Measurements from ENCODE around the gene PLD1.
A peak's percentile ranks its signal among the peaks of the same experiment; 100 is the strongest.

Gene PLD1

DNA sequence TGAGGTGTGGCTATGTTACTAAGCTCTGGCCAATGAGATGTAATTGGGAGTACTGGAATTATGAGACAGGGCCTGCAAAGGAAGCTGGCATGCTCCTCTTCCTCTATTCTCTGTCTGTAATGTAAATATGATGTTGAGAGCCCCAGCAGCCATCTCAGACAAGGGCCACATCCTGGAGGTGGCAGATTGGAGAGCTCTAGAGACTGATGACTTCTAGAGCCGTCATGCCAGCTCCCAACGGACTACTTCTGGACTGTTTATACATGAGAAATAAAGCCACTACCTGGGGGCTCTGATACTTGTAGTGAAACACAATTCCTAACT lies 19.7 kb downstream of the PLD1 start:
- TF ChIP-seq, protein P1, sequence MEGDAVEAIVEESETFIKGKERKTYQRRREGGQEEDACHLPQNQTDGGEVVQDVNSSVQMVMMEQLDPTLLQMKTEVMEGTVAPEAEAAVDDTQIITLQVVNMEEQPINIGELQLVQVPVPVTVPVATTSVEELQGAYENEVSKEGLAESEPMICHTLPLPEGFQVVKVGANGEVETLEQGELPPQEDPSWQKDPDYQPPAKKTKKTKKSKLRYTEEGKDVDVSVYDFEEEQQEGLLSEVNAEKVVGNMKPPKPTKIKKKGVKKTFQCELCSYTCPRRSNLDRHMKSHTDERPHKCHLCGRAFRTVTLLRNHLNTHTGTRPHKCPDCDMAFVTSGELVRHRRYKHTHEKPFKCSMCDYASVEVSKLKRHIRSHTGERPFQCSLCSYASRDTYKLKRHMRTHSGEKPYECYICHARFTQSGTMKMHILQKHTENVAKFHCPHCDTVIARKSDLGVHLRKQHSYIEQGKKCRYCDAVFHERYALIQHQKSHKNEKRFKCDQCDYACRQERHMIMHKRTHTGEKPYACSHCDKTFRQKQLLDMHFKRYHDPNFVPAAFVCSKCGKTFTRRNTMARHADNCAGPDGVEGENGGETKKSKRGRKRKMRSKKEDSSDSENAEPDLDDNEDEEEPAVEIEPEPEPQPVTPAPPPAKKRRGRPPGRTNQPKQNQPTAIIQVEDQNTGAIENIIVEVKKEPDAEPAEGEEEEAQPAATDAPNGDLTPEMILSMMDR (IDR thresholded peaks at IDR 0.05; ENCODE audit: insufficient read depth, low read depth, low read length, missing control alignments): no peak
- H3K4me3 ChIP-seq (ENCODE audit: low read length): no peak overlapping the region
- no peak for DNase-seq (ENCODE audit: low read depth)

DNA sequence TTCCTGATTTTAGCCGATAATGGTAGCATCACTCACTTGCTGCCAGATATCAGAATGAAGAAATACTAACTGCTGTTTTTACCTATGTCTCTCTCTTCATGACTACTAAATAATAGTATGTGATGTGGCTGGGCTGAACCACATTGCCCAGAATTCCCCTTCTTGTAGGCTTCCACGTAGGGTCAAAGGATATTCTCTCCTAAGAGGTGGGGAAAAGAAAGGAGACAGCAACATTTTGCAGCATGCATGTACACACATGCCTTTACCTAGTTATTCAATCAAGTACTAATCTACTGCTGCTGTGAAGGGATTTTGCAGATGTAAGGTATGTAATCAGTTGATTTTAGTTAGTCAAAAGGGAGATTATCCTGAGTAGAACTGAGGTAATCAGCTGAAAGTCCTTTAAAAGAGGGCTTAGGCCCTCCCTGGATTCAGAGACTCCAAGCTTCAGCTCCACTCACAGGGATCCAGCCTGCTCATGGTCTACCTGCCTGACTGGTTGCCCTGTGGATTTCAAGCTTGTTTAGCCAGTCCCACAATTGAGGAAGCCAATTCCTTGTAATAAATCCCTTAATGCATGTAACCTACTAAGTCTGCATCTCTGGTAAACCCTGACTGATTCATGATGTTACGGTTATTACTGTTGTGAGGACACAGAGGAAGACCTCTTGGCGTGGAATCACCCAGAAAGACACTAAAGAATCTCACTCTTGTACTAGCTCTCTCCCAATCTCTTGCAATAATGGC lies 20.4 kb downstream of the PLD1 start:
- peak; percentile 88 for DNase-seq (ENCODE audit: low read depth)
- TF ChIP-seq, protein P1 (IDR thresholded peaks at IDR 0.05; ENCODE audit: insufficient read depth, low read depth, low read length, missing control alignments): no peak
- no peak overlapping the region for H3K4me3 ChIP-seq (ENCODE audit: low read length)

DNA sequence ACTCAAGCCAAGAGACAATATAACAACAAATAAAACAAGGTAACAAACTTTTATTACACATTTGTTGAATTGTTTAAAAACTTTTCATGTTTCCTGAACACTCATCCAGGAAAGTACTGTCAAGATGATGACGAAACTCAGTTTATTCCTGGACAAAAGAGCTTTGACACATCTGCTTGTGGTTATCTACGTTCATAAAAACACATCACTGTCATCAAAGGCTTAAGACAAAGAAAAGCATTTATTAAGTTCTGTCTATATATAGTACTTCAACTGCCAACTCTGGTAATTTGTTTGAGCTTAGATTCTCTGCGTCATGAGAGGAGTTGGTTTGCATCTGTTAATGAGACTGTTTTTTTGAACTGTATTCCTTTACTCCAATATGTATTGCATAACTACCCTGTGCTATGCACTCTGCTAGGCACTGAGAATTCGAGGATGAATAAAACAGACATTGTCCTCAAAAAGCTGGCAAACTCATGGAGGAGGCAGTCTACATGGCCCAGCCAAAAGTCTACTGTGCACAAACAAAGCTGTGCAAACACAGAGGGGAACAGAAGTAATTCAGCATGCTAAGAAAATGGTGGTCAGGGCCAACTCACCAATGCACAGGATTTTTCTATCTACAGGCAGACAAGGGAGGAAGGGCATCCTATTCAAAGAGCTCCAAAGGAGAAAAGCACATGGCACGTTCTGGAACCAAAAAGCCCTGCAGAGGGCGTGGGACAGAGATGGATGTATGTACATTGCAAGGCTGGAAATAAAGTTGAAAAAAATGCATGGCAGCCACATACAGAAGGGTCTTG lies 21.5 kb downstream of the PLD1 start:
- DNase-seq (ENCODE audit: low read depth): peak; percentile 94
- TF ChIP-seq, protein P1 (IDR thresholded peaks at IDR 0.05; ENCODE audit: insufficient read depth, low read depth, low read length, missing control alignments): no peak
- no peak overlapping the region for H3K4me3 ChIP-seq (ENCODE audit: low read length)

DNA sequence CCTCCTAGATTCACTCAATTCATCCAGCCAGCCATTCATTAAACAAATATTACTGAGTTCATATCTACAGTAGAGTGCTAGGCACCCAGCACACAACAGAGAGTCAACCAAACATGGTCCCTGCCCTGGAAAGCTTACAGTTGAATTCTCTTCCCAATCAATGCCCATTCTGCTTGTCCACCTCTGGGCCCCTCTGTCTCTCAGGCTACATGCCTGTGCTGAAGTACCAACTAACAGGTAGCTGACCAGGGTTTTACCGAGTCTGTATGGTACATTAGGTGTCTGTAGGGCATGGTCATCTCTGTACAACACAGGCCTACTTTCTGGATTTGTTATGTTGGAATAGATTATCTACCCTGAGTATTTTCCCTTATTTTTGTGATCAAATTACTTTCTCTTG lies 23.3 kb downstream of the PLD1 start:
- no peak for DNase-seq (ENCODE audit: low read depth)
- H3K4me3 ChIP-seq (ENCODE audit: low read length): no peak overlapping the region
- TF ChIP-seq, protein P1 (IDR thresholded peaks at IDR 0.05; ENCODE audit: insufficient read depth, low read depth, low read length, missing control alignments): no peak

DNA sequence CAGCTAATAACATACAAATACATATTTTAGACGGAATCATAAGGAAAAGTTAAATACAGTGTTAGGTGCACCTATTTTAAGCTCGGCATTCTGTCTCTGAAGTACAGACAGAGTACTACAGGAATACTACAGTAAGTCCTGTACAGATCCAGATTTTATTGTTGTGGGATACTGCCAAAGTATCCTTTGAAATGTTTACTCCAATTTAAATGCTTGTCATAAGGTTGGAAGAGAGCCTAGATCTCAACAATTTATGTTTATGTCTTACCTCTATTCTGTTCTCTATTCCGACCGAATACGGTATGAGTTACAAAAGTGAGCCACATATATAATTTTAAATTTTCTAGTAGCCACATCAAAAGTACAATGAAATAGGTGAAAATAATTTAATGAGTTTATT lies 25.3 kb downstream of the PLD1 start:
- no peak for DNase-seq (ENCODE audit: low read depth)

DNA sequence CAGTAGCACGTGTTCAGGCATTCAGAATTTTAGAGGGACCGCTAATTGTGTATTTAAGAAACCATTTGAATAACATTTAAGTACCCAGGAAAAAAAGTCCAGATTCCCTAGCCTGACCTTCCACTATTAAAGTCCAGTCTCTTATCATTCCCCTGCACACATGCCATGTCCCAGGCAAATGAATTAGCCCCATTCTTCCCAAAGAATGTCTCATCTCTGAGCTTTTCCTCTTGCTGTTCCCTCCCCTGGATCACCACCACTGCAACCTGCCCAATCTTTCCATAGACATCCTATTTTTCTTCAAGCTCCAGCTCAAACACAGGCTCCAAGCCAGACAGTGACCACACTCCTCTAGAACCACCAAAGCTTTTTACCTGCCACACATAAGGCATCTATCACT lies 25.9 kb downstream of the PLD1 start:
- DNase-seq (ENCODE audit: low read depth): no peak
- TF ChIP-seq, protein P1 (IDR thresholded peaks at IDR 0.05; ENCODE audit: insufficient read depth, low read depth, low read length, missing control alignments): no peak
- H3K4me3 ChIP-seq (ENCODE audit: low read length): no peak overlapping the region

More for the DNA sequence above, 25.3 kb downstream of the PLD1 start:
- no peak overlapping the region for H3K4me3 ChIP-seq (ENCODE audit: low read length)
- TF ChIP-seq, protein P1 (IDR thresholded peaks at IDR 0.05; ENCODE audit: insufficient read depth, low read depth, low read length, missing control alignments): no peak

Data from epithelial cell of esophagus (primary cell).